HG03103 (cell line): Measurements from ENCODE around the gene GON7.
"Not testable (repeated sequence)": the region's sequence is repeated elsewhere in the genome, so short reads cannot be mapped to it uniquely, and the experiment has no call there.

Source experiments
- ATAC-seq: cut with Tn5 transposase; IDR thresholded peaks from one replicate; pipeline ENCODE4 v1.9.1; 2021; ENCODE audit warnings: low read depth; ENCODE audit not compliant: unreplicated experiment

GON7 gene, protein sequence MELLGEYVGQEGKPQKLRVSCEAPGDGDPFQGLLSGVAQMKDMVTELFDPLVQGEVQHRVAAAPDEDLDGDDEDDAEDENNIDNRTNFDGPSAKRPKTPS

DNA sequence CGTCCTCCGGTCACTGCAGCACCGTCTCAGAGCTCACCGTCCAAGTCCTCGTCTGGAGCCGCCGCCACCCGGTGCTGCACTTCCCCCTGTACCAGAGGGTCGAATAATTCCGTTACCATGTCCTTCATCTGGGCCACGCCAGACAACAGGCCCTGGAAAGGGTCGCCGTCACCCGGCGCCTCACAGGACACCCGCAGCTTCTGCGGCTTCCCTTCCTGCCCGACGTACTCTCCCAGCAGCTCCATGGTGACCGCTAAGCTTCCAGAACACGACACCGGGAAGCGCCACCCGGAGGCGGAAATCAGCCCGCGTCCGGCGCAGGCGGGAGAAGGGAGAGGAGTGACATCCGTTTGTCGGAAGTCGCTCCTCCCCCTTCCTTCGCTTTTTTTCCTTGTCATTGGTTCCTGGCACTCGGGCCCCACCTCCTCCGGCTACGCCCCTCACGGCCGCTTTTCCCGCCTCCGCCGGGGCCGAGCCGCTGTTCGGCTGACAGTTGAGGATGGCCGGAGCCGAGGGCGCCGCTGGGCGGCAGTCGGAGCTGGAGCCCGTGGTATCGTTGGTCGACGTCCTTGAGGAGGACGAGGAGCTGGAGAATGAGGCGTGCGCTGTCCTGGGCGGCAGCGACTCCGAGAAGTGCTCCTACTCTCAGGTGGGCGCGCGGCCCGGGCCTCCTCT lies at the start of gene GON7, which contains the start of gene UBR7:
GON7 (minus strand) TSS at position 273 of the 675 bp plus-strand sequence; CDS start at position 245, 28 bp downstream.
UBR7 (plus strand) TSS at position 464 of the 675 bp plus-strand sequence; CDS start at position 500, 36 bp downstream.
- ATAC-seq, result peak; percentile 73

- ATAC-seq, result no peak
These were observed 42.4 kb upstream of the GON7 start for GRCh38 chr14:93249128-93249831.

DNA sequence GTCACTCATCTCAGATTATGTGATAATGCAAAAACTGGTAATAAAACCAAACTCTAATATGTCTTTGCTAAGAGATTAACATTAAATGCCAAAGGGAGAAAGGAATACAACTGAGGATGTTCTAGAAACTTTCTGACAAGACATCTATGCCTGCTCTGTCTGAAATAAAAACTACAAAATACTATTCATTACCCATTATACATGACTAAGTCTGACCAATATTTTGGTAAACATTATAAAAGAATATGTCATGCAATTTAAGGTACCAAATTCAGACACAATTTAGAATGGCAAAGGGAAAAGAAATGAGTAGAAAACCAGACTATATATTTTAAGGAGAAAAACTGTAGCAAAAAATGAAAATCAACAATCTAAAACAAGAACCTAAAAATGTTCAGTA lies 39.7 kb upstream of the GON7 start:
- no peak for ATAC-seq

DNA sequence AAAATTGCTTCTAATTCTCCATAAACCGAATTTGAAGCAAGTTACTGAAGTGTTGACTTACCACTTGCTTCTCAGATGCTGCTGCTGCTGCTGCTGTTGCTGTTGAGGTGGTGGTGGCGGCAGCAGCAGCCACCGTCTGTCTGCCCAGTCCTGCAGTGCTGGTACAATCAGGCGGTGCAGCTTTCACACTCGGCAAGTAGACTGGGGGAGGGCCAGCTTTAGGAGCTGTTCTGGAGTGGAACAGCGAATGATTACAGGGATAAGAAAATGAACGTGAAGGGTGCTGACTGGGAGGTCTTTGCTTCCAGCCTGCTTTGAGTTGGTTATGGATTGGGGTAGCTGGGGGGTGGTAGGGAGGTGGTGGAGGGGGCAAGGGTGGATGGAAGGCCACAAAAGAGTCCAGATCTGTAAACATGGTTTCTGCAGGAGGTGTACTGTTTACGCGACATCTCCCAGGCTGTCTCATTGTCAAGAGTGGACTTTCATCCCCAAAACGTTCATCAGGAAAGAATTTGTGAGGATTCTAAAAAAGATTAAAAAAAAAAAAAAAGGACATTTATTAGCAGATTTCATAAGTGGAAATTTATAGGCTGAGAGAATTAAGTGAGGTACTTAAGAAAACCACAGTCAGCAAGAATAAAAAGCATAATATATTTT lies 39.0 kb upstream of the GON7 start:
- ATAC-seq, result no peak

GRCh38 chr14:93240678-93241000 lies 33.8 kb upstream of the GON7 start:
- no peak for ATAC-seq

- no peak for ATAC-seq
These were observed 33.2 kb upstream of the GON7 start for GRCh38 chr14:93239869-93240677.

- ATAC-seq, result no peak
These were observed 27.9 kb upstream of the GON7 start for GRCh38 chr14:93234798-93235197.

GRCh38 chr14:93233078-93233477 lies 26.2 kb upstream of the GON7 start:
- ATAC-seq, result not testable (repeated sequence)

DNA sequence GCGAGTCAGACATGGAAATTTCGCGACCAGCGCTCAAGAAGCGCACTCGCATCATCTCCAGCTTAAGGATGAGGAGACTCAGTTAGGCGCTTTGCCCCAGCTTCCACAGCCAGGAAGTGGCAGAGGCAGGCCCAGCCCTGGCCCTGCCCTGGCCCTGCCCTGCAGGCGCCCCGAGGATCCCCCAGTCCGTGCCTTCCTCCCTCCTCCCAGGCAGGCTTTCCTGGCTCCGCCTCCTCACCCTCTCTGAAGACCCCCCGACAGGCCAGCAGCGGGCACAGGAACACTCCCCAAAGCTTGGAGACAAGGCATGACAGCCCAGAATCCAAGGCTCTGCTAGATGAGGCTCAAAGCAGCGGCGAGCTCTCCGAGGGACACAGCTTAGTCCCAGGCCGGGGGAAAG lies 25.3 kb upstream of the GON7 start:
- no peak for ATAC-seq

DNA sequence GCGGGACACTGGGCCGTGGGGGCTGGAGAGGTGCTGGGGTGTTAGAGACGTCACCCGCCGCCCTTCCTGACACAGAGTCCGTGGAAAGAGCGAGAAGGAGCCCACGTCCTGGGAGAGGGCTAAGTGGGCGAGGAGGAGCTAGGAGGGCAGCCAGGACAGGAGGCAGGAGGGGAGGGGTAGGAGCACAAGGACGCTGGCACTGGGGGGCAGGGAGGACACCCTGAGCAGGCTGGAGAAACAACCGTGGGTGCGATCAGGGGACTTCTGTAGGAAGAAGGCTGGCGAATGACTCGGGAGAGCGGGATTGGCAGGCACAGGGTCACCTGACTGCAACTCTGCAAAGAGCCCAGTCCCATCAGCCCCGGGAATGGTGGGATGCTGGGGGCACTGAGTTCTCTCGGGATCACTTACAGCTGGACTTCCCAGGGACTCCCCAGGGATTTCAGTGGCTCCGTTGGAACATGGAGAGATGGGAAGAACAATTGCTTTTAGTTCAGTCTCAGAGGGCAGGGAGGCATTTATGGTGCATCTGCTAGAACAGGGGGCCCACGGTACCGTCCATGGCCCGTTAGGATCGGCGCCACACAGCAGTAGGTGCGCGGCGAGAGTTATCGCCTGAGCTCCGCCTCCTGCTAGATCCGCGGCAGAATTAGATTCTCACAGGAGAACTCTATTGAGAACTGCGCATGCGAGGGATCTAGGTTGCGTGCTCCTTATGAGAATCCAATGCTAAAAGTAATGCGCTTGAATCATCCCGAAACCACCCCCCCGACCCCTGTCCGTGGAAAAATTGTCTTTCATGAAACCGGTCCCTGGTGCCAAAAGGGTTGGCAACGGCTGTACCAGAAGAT lies 24.5 kb upstream of the GON7 start:
- ATAC-seq, result no peak

- no peak for ATAC-seq
These were observed 23.7 kb upstream of the GON7 start for GRCh38 chr14:93230539-93230938.

DNA sequence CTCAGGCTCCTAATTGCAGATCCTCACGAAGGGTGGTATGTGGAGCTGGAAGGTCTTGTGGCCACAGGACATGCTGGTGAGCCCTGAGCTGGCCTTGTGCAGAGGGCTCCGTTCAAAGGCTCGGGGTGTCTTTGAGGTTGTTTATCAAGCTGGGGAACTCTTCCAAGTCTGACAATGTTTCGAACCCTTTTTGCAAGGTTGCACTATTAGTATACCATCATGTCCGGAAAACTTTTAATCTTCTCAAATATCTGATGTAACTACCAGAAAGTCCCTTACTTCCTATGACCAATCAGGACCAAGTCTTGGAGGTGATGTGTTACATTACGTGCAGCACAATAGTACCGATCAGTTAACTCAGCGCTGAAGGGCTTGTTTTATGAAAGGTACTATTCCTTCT lies 21.7 kb upstream of the GON7 start:
- ATAC-seq, result no peak

- ATAC-seq, result no peak
These were observed 16.7 kb upstream of the GON7 start for GRCh38 chr14:93223565-93223964.

- no peak for ATAC-seq
These were observed 13.6 kb upstream of the GON7 start for GRCh38 chr14:93220509-93220908.

DNA sequence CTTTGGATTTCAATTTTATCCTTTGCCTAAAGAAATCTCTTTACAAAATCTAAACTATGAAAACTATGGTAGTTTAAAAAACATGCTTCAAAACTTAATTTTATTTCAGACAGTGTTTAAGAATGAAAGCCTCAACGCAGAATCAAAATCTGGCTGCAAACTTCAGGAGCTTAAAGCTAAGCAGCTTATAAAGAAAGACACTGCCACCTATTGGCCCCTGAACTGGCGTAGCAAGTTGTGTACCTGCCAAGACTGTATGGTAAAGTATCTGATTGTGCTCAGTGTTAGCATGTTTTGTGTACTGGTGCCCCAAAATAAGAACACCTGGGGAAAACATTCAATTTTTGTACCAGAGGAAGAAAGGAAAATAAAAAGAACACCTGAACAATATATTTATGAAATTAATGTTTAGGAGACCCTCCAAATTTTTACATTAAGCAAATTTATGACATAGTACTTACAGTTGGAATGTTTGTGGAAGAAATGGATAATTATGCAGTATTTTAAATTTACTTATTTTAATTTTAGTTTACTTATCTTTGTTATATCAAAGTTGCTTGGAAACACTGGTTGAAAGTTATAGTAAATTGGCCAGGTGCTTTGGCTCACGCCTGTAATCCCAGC lies 12.3 kb upstream of the GON7 start:
- no peak for ATAC-seq

DNA sequence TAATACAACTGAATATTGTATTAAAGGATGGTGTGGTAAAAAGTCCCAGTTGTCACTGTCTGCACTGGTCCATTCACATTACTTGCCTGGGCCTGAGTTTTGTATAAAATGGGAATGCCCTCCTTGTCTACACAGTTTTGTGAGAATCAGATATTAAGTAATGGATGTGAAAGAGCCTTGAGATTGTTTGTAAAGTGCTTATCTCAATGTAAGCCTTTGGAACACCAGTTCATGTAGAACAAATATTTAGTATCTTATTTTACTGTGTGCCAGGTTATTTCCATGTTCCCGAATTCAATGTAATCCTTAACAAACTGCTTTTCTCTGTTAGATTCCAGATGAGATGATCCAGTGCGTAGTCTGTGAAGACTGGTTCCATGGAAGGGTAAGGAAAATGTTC lies 7.7 kb upstream of the GON7 start:
- ATAC-seq, result no peak

GRCh38 chr14:93212432-93212831 lies 5.6 kb upstream of the GON7 start:
- peak; percentile 59 for ATAC-seq

GRCh38 chr14:93207468-93208308 lies 823 bp upstream of the GON7 start:
- peak; percentile 13 for ATAC-seq
